Small intestine (tissue), 7 donors: ENCODE measurements around the gene BMP10. TPM values are rescaled to one million over a fixed set of nuclear protein-coding genes. Genes with fewer than 3 reads are reported as not detected.
A peak's percentile ranks its signal among the peaks of the same experiment; 100 is the strongest.

Experiments
- DNase-seq, 2 donors: peaks; one replicate each; pipeline versions ENCODE4 v3.0.0 to v3.0.0-alpha.2; 2013
- FAIRE-seq: peaks from 2 replicates; lab custom pipeline; 2012; peaks lifted over from hg19 to GRCh38; lab: Jason Lieb, UNC
- H3K27ac ChIP-seq, 3 donors: one replicate each; pipeline ENCODE4 v1.5.1; 2013; ENCODE audit warnings: low read length in 2 of 3, mild to moderate bottlenecking in 2 of 3, control low read depth in 1 of 3, inconsistent platforms in 1 of 3, low read depth in 1 of 3, moderate library complexity in 1 of 3
- H3K27me3 ChIP-seq, 3 donors: one replicate each; pipeline ENCODE4 v1.6.1; 2013; ENCODE audit warnings: low read length in 3 of 3, inconsistent platforms in 1 of 3; ENCODE audit not compliant: control insufficient read depth in 3 of 3, insufficient read depth in 3 of 3
- H3K36me3 ChIP-seq, 3 donors: one replicate each; pipeline ENCODE4 v1.6.1; 2013; ENCODE audit warnings: low read length in 3 of 3, inconsistent platforms in 1 of 3, low read depth in 1 of 3, mild to moderate bottlenecking in 1 of 3, moderate library complexity in 1 of 3; ENCODE audit not compliant: control insufficient read depth in 3 of 3, insufficient read depth in 2 of 3
- H3K4me1 ChIP-seq, 3 donors: one replicate each; pipeline ENCODE4 v1.6.1; 2013; ENCODE audit warnings: low read length in 2 of 3, inconsistent platforms in 1 of 3, low read depth in 1 of 3, mild to moderate bottlenecking in 1 of 3, moderate library complexity in 1 of 3; ENCODE audit not compliant: control insufficient read depth in 3 of 3, insufficient read depth in 2 of 3
- H3K4me3 ChIP-seq, 3 donors: one replicate each; pipeline ENCODE4 v1.5.1; 2013; ENCODE audit warnings: low read length in 3 of 3, control low read depth in 1 of 3, inconsistent platforms in 1 of 3, low read depth in 1 of 3, mild to moderate bottlenecking in 1 of 3, moderate library complexity in 1 of 3
- H3K9me3 ChIP-seq, 2 donors: one replicate each; pipeline ENCODE4 v1.6.1; 2013; ENCODE audit warnings: low read depth in 1 of 2, low read length in 1 of 2; ENCODE audit not compliant: control insufficient read depth in 2 of 2, insufficient read depth in 1 of 2
- WGBS, 3 donors: extraction: QIAGEN DNeasy Blood & Tissue Kit; methylation state at CpG; one replicate each; pipeline ENCODE4 v1.1.7; 2013; 5-methylcytosine and 5-hydroxymethylcytosine counted together
- polyA plus RNA-seq, 4 donors: library from polyadenylated mRNA; stranded (reverse) in 3 of 4; unstranded in 1 of 4; fragments of 200-250 nt in 3 of 4; fragments of 120-200 nt in 1 of 4; gene quantifications; one replicate each; pipeline versions ENCODE4 v1.2.1 to v1.2.3, GENCODE V29; 2013
- donor health status: healthy with polysubstance abuse.
- donor health status: control.
- donor health status: control.
- donor health status: Bipolar disorder and iron deficiency.
- donor health status: healthy.

Gene BMP10
- polyA plus RNA-seq, 4 donors, result not detected

- WGBS, 3 donors, result 49 to 66% (median 55%) methylated on average over 3 of the region's 3 CpGs
- DNase-seq (no peak), FAIRE-seq (no peak)
- Histone ChIP-seq H3K36me3 (no peaks in the 10 kb centered on the region), H3K4me3 (no peak overlapping the region), H3K9me3 (peaks cover 0 to 4% of the 10 kb centered on the region in 2 donors), H3K4me1 (peaks cover 0 to under 1% (median 0%) of the 10 kb centered on the region in 3 donors), H3K27ac (no peak overlapping the region), H3K27me3 (no peaks in the 10 kb centered on the region)
Measured at GRCh38 chr2:68837861-68838341, 33.3 kb downstream of the BMP10 start.

- peak; percentile 63 to 68 for DNase-seq
- Histone ChIP-seq H3K4me3 (no peak overlapping the region), H3K36me3 (no peaks in the 10 kb centered on the region), H3K27me3 (no peaks in the 10 kb centered on the region), H3K9me3 (peaks cover 0 to 4% of the 10 kb centered on the region in 2 donors), H3K4me1 (peaks cover 0 to 5% (median 0%) of the 10 kb centered on the region in 3 donors), H3K27ac (no peak overlapping the region)
- FAIRE-seq, result no peak
- 50 to 60% (median 56%) methylated on average over 15 of the region's 15 CpGs for WGBS, 3 donors
Measured at GRCh38 chr2:68837164-68837860, 33.9 kb downstream of the BMP10 start.

GRCh38 chr2:68835621-68836020, 35.6 kb downstream of the BMP10 start:
- H3K27me3 ChIP-seq, result no peaks in the 10 kb centered on the region
- peaks cover 0 to 12% (median 0%) of the 10 kb centered on the region in 3 donors for H3K4me1 ChIP-seq
- no peak for FAIRE-seq
- no peak for DNase-seq
- no peaks in the 10 kb centered on the region for H3K36me3 ChIP-seq
- no peak overlapping the region for H3K4me3 ChIP-seq
- no peak overlapping the region for H3K27ac ChIP-seq
- 79 to 89% (median 82%) methylated on average over 1 of the region's 1 CpG for WGBS, 3 donors
- peaks cover 0 to 4% of the 10 kb centered on the region in 2 donors for H3K9me3 ChIP-seq

GRCh38 chr2:68834737-68835376, 36.3 kb downstream of the BMP10 start:
- no peak for FAIRE-seq
- peaks cover 0 to 4% of the 10 kb centered on the region in 2 donors for H3K9me3 ChIP-seq
- DNase-seq, result no peak
- H3K4me3 ChIP-seq, result no peak overlapping the region
- peaks cover 0 to 13% (median under 1%) of the 10 kb centered on the region in 3 donors for H3K4me1 ChIP-seq
- no peaks in the 10 kb centered on the region for H3K27me3 ChIP-seq
- 84 to 92% (median 86%) methylated on average over 6 of the region's 6 CpGs for WGBS, 3 donors
- no peak overlapping the region for H3K27ac ChIP-seq
- H3K36me3 ChIP-seq, result no peaks in the 10 kb centered on the region

- DNase-seq (no peak), FAIRE-seq (no peak)
- peaks cover 0 to 17% (median 14%) of the 10 kb centered on the region in 3 donors for H3K4me1 ChIP-seq
- no peaks in the 10 kb centered on the region for H3K9me3 ChIP-seq
- H3K27ac ChIP-seq, result no peak overlapping the region
- no peaks in the 10 kb centered on the region for H3K27me3 ChIP-seq
- no peaks in the 10 kb centered on the region for H3K36me3 ChIP-seq
- 86 to 96% (median 95%) methylated on average over 2 of the region's 2 CpGs for WGBS, 3 donors
- no peak overlapping the region for H3K4me3 ChIP-seq
Measured at GRCh38 chr2:68833162-68833561, 38.0 kb downstream of the BMP10 start.

- H3K4me3 ChIP-seq, result no peak overlapping the region
- H3K4me1 ChIP-seq, result peaks cover 0 to 17% (median 14%) of the 10 kb centered on the region in 3 donors
- no peaks in the 10 kb centered on the region for H3K27me3 ChIP-seq
- peak overlapping the region; percentile 5 to 92 (median 14) for H3K27ac ChIP-seq
- 42 to 75% (median 63%) methylated on average over 8 of the region's 8 CpGs for WGBS, 3 donors
- no peaks in the 10 kb centered on the region for H3K9me3 ChIP-seq
- DNase-seq (peak in 1 of 2 donors; percentile 16), FAIRE-seq (no peak)
- H3K36me3 ChIP-seq, result no peaks in the 10 kb centered on the region
Measured at GRCh38 chr2:68832233-68832869, 38.8 kb downstream of the BMP10 start.

GRCh38 chr2:68831686-68832232, 39.4 kb downstream of the BMP10 start:
- FAIRE-seq, result no peak
- Histone ChIP-seq H3K4me3 (no peak overlapping the region), H3K36me3 (no peaks in the 10 kb centered on the region), H3K27me3 (no peaks in the 10 kb centered on the region), H3K4me1 (peaks cover 0 to 17% (median 14%) of the 10 kb centered on the region in 3 donors), H3K9me3 (no peaks in the 10 kb centered on the region), H3K27ac (peak overlapping the region; percentile 5 to 92 (median 9))
- no peak for DNase-seq
- WGBS, 3 donors, result 73 to 86% (median 76%) methylated on average over 3 of the region's 3 CpGs

- H3K36me3 ChIP-seq, result no peaks in the 10 kb centered on the region
- DNase-seq (no peak), FAIRE-seq (no peak)
- peak overlapping the region in 2 of 3 donors; percentile 36 to 44 for H3K27ac ChIP-seq
- 50 to 53% (median 50%) methylated on average over 2 of the region's 2 CpGs for WGBS, 3 donors
- no peak overlapping the region for H3K4me3 ChIP-seq
- no peaks in the 10 kb centered on the region for H3K9me3 ChIP-seq
- no peaks in the 10 kb centered on the region for H3K27me3 ChIP-seq
- H3K4me1 ChIP-seq, result peaks cover 0 to 17% (median 14%) of the 10 kb centered on the region in 3 donors
Measured at GRCh38 chr2:68829749-68830148, 41.4 kb downstream of the BMP10 start.
